GM19035 (cell line): ENCODE results near the gene ODAD3.

ENCODE experiments used
- ATAC-seq: cut with Tn5 transposase; IDR thresholded peaks from one replicate; pipeline ENCODE4 v1.9.1; 2021; ENCODE audit not compliant: unreplicated experiment

Gene ODAD3

GRCh38 chr19:11378319-11379189 is 56.4 kb downstream of the ODAD3 start:
- ATAC-seq: no peak

GRCh38 chr19:11377756-11378155 is 57.2 kb downstream of the ODAD3 start:
- no peak for ATAC-seq

GRCh38 chr19:11377237-11377636 is 57.7 kb downstream of the ODAD3 start:
- no peak for ATAC-seq

- no peak for ATAC-seq
These were observed 59.6 kb downstream of the ODAD3 start for GRCh38 chr19:11375143-11375948.

GRCh38 chr19:11374433-11375142 is 60.3 kb downstream of the ODAD3 start, which contains the start of gene SWSAP1:
Gene SWSAP1, plus strand, starts transcription at chr19:11374666. Its CDS starts 15 bp downstream, at chr19:11374681.
- ATAC-seq: peak; percentile 85

GRCh38 chr19:11373885-11374432 is 61.0 kb downstream of the ODAD3 start:
- no peak for ATAC-seq

GRCh38 chr19:11373166-11373884 is 61.6 kb downstream of the ODAD3 start:
- ATAC-seq: no peak

GRCh38 chr19:11370744-11371143 is 64.2 kb downstream of the ODAD3 start:
- no peak for ATAC-seq
